ENCODE measurements around the gene CST9. TPM values are rescaled to one million over a fixed set of nuclear protein-coding genes. Genes with fewer than 3 reads are reported as not detected.
A peak's percentile ranks its signal among the peaks of the same experiment; 100 is the strongest.

The CST9 gene
- total and polyA plus RNA-seq, 2 of the 13 experiments (the other 11 are each of a cell fraction or from before 2014, with no cell fraction given): 0.07 TPM; not detected in 1

GRCh38 chr20:23637282-23638221 is 31.8 kb upstream of the CST9 start, which contains the start of gene CST3 (continued):
- TF ChIP-seq GATA4 (IDR thresholded peaks at IDR 0.05; ENCODE audit: borderline replicate concordance, low read depth): peak; percentile 89; the same call in 1 of the 2 replicates
- no peak; the same call in 1 of the 2 replicates for TF ChIP-seq PRDM10 (CRISPR knock-in tag; IDR thresholded peaks at IDR 0.05; ENCODE audit: low read depth)
- TF ChIP-seq GPN1 (CRISPR knock-in tag; IDR thresholded peaks at IDR 0.05; ENCODE audit: borderline replicate concordance): no peak; the same call in 1 of the 2 replicates
- no peak; the same call in 1 of the 2 replicates for TF ChIP-seq GRHL1 (CRISPR knock-in tag; conservative IDR thresholded peaks at IDR 0.05)
- TF ChIP-seq SRY (CRISPR knock-in tag; IDR thresholded peaks at IDR 0.05): peak; percentile 89
- TF ChIP-seq TEAD3 (CRISPR knock-in tag; optimal IDR thresholded peaks at IDR 0.05; ENCODE audit: borderline replicate concordance): peak; percentile 35
- TF ChIP-seq NR2F2 (IDR thresholded peaks at IDR 0.05; ENCODE audit: borderline replicate concordance, low read depth): peak; percentile 37; the same call in 1 of the 2 replicates
- peak; percentile 83; the same call in 1 of the 2 replicates for TF ChIP-seq CERS6 (CRISPR knock-in tag; IDR thresholded peaks at IDR 0.05)
- TF ChIP-seq ISL2 (CRISPR knock-in tag; IDR thresholded peaks at IDR 0.05): peak; percentile 83; the same call in 1 of the 2 replicates
- TF ChIP-seq HES4 (CRISPR knock-in tag; IDR thresholded peaks at IDR 0.05; ENCODE audit: borderline replicate concordance): peak; percentile 96
- peak; percentile 94; the same call in 1 of the 2 replicates for TF ChIP-seq ZNF773 (CRISPR knock-in tag; IDR thresholded peaks at IDR 0.05; ENCODE audit: borderline replicate concordance)
- TF ChIP-seq NFAT5 (CRISPR knock-in tag; IDR thresholded peaks at IDR 0.05): peak; percentile 83; the same call in 1 of the 2 replicates
- no peak; the same call in none of the 2 replicates for TF ChIP-seq IKZF5 (CRISPR knock-in tag; IDR thresholded peaks at IDR 0.05)
- TF ChIP-seq RBFOX2 (IDR thresholded peaks at IDR 0.05; ENCODE audit: low read depth, low read length): peak; percentile 99

Measured in HepG2 (cell line).